COLO829 (cell line): ENCODE results near the gene MSH5.
"Not testable (repeated sequence)": the region's sequence is repeated elsewhere in the genome, so short reads cannot be mapped to it uniquely, and the experiment has no call there.

Experiments
- DNase-seq: peaks from one replicate; pipeline ENCODE4 v3.0.0; 2012; ENCODE audit warnings: low spot score

The MSH5 gene

GRCh38 chr6:31778999-31779885 lies 39.4 kb downstream of the MSH5 start:
- DNase-seq = no peak

DNA sequence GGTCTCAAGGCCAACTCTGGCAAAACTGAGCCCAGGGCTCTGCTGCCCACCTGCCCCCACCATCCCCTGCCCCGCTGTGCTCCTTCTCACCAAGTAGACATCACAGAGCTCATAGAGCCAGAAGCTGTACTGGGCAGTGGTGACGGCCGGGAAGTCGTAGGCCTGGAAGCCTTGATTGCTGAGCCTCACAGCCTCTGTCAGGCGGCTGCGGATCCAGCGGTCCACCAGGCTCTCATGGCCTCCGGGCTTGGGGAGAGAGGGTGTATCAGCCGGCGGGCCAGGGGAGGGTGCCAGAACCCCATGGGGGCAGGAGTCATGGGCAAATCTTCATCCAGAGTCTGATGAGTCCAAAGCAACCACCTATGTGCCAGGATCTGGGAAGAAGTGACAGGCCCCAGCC lies 40.1 kb downstream of the MSH5 start:
- DNase-seq = no peak

DNA sequence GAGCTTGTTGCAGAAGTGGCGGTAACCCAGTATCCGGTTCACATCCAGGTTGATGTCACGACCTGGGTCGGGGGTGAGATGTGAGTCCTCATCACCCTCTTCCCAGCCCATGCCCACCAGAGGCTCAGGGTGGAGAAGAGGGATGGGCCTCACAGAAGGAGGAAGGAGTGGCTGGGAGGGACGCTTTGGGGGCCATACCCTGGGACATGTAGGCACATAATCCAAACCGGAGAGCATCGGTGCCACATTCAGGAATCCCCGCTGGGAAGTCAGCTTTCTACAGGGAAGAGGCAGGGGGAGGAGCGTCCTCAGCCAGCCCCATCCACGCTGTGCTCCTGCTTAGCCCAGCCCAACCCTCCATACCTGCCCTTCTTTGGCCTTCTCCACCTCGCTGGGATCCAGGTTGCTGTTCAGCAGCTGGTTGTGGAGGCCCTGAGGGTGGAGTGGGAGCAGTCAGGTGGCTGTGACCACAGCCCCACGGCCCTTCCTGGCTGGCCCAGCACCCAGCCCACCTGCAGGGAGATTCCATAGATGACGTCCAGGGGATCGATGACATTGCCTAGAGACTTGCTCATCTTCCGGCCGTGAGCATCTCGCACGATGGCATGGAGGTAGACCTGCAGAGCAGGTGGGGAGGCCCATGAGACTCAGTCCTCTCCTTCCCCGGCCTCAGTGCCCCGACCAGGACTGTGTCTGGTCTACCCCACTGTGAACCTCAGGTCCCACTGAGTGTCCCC lies 40.9 kb downstream of the MSH5 start:
- no peak for DNase-seq

DNA sequence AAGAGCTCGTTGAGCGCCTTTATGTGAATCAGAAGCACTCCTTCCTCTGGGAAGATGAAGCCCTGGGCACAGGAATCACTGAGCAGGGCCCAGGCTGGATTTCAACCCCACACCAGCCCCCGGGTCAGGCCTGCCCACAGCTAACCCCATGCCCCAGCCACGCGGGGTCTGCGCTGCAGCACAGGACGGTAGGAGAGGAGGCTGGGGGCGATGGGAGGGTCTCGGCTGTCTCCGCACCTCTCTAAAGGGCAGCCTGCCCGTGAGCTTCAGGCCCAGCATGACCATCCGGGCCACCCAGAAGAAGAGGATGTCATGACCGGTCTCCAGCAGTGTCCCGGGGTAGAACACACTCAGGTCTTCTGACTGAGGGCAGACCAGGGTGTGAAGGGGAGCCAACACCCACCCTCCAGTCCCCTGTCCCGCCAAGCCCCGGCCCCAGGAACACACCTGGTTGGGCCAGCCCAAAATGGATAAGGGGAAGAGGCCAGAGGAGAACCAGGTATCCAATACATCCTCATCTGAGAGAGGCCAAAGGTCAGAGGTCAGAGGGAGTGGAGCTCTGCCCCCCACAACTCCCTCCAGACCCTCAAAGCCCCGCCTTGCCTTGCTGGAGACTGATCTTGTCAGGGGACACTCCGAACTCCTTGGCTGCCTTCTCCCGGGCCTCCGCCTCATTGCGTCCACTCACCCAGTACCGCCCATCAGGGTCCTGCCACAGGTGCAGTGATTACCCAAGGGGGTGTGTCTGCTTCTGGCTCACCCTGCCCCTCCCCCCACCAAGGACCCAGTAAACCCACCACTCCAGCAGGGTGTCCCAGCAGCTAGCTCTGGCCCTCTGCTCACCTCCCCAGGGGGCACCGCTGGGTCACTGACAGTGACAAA lies 41.7 kb downstream of the MSH5 start:
- DNase-seq = no peak

- DNase-seq = no peak
These were observed 42.5 kb downstream of the MSH5 start for GRCh38 chr6:31782126-31782855.

GRCh38 chr6:31784098-31784925 lies 44.5 kb downstream of the MSH5 start:
- DNase-seq = no peak

DNA sequence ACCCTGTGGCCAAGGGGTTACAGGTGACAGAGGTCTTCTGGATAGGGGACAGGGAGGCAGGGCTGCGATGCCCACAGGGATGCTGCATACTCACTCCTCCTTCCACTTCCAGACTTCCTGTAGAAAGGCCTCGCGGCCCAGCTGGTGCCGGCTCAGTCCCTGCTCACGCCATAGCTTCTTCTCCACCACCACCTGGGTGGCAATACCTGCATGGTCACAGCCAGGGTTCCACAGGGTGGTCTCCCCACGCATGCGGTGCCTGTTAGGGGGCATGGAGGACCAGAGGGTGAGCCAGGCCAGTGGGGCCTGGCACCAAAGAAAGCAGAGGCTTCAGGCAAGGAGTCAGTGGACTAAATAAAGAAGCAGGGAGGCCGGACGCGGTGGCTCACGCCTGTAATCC lies 45.7 kb downstream of the MSH5 start:
- no peak for DNase-seq

DNA sequence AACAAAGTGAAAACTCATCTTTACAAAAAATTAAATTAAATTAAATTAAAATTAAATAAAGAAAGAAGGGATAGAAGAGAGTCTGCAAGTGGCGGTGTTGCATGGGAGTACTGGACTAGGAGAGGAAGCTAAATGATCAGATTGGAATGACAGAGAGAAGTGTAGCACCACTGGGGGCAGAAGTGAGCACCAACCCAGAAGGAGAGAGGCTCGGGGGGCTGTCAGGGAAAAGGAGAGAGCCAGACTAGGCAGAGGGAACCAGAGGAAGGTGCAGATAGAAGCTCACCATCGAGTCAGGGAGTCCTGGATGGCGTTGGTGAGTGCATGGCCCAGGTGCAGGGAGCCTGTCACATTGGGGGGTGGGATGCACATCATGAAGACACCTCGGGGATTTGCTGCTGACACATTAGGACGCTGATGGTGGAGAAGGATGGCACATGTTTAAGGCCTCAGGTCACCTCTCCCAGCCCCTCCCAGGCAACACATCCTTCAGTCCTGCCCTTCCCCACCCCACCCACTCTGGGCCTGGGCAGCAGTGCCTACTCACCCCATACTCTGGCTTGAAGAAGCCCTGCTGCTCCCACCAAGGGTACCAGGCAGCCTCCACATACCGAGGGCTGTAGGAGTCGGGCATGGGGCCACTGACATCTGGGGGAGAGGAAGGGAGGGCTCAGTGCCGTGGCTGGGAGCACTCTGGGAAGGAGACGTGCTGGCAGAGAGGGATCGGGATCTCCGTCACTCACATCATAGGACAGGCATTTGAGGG lies 51.7 kb downstream of the MSH5 start:
- peak; percentile 56 for DNase-seq

DNA sequence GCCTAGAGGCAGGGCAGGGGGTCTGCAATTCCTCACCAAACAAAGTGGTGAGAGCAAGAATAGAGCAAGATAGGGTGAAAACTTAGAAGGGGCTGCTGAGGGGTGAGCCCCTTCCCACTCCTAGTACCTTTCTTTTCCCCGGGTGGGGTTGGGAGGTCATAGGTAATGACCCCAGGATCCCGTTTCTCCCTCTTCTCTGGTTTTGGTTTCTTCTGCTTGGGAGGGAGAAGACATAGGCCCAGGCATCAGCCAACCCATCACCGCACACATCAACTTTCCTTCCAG lies 52.2 kb downstream of the MSH5 start:
- DNase-seq = no peak

GRCh38 chr6:31792761-31793171 lies 53.0 kb downstream of the MSH5 start:
- no peak for DNase-seq

DNA sequence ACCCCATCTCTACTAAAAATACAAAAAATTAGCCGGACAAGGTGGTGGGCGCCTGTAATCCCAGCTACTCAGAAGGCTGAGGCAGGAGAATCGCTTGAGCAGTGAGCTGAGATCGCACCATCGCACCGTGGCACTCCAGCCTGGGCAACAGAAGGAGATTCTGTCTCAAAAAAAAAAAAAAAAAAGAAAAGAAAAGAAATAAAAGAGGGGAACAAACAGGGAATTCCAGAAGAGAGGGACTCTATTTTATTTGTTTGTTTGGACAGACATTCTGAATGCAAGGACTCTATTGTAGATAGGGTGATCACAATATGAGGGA lies 54.1 kb downstream of the MSH5 start:
- not testable (repeated sequence) for DNase-seq

DNA sequence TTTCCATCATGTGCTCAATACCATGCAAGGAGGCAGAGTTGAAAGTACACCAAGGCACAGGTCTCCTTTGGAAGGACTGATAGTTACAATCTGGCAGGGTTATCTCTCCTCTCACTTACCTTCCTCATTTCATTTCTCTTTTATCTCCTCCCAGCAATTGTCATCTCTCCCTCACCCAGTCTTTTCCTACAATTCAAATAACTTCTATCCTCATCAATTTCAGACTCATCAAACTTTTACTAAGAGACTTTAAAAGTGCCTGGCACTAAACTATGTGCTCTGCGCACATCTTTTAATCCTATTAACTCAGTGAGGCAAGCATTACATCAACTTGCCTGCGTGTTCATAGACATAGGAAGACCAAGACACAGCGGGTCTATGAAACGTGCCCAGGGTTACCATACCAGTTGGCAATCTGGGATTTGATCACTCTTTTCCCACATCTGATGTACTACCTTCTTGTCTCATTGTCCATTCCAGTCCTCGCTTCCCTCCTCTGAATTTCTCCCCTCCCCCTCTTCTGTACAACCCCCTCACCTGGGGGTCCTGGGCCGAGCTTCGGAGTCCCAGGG lies 54.6 kb downstream of the MSH5 start:
- no peak for DNase-seq

- DNase-seq = peak; percentile 48
These were observed 55.2 kb downstream of the MSH5 start for GRCh38 chr6:31794866-31795615.

- peak; percentile 98 for DNase-seq
These were observed 56.0 kb downstream of the MSH5 start, which contains the start of gene VARS1 for GRCh38 chr6:31795616-31796298. VARS1 (minus strand) TSS chr6:31795752; CDS start chr6:31795217, 535 bp downstream.

DNA sequence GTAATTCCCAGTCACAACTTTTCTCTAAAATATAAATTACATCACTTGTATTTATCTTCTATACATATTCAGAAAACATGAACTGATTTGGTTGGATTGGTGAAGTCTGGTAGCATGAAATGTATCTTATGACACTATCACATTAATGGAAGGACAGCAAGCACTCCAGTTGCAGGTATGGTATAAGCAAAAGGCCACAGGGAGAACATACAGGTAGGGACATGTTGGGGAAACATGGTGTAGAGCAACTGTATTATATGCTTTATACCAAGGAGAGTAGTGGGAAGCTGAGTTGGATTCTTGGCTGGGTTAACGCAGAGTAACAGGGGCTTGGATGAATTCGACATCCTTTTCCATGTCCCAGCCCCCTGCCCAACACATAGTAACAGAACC lies 57.2 kb downstream of the MSH5 start:
- DNase-seq = no peak

- DNase-seq = no peak
These were observed 57.8 kb downstream of the MSH5 start for GRCh38 chr6:31797588-31797987.

DNA sequence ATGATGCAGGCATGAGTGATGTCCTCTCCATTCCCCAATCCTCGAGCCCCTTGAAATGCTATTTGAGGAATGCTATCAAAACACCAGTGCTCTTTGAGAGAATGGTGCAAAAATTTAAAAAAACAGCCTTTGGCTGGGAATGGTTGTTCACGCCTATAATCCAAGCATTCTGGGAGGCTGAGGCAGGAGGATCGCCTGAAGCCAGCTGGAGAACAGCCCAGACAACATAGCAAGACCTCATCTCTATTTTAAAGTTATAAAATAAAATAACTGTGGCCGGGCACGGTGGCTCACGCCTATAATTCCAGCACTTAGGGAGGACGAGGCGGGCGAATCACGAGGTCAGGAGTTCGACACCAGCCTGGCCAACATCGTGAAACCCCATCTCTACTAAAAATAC lies 60.0 kb downstream of the MSH5 start:
- DNase-seq = no peak
